SK-N-SH (cell line): Measurements from ENCODE around the gene IL9R. TPM values are rescaled to one million over a fixed set of nuclear protein-coding genes. Genes with fewer than 3 reads are reported as not detected.

Source experiments
- CTCF ChIA-PET: fragments of 300-600, 350-600 bp; formaldehyde crosslinking; extraction: SDS; loops from one replicate; lab custom pipeline; 2021; lab: Yijun Ruan, JAX
- POLR2A ChIA-PET: fragments of 350-600 bp; sonication (Branson Sonifier 250); formaldehyde crosslinking; extraction: SDS; loops from one replicate; lab custom pipeline; 2020; ENCODE audit warnings: antibody characterized with exemption, inconsistent platforms; lab: Yijun Ruan, JAX
- DNase-seq: peaks from one replicate; pipeline ENCODE4 v3.0.0; 2012
- H2AFZ ChIP-seq: fragments of 200-600 bp; sonication (generic); 2 replicates; pipeline ENCODE4 v1.8.1; 2016; ENCODE audit warnings: antibody characterized with exemption, mild to moderate bottlenecking, low read depth
- H3F3A ChIP-seq: fragments of 200-600 bp; sonication (generic); replicated peaks from 2 replicates; pipeline ENCODE3; 2016; ENCODE audit warnings: antibody characterized with exemption, mild to moderate bottlenecking; ENCODE audit not compliant: insufficient read depth
- H3K27ac ChIP-seq, 2 experiments: fragments of 200-500 bp in 1 of 2; fragments of 200-600 bp in 1 of 2; sonication (Bioruptor generic) in 1 of 2; sonication (generic), shearing (Covaris generic) in 1 of 2; 2 replicates each; pipeline versions ENCODE4 v1.5.1 to v1.6.1; 2014 to 2016; ENCODE audit warnings: low read depth in 2 of 2, inconsistent platforms in 1 of 2, low read length in 1 of 2, mild to moderate bottlenecking in 1 of 2, mixed read lengths in 1 of 2
- H3K27me3 ChIP-seq: fragments of 200-600 bp; sonication (generic), shearing (Covaris generic); 2 replicates; pipeline ENCODE4 v1.6.1; 2016; ENCODE audit warnings: mixed run types; ENCODE audit not compliant: insufficient read depth
- H3K36me3 ChIP-seq, 2 experiments: fragments of 200-500 bp in 1 of 2; fragments of 200-600 bp in 1 of 2; sonication (Bioruptor generic) in 1 of 2; sonication (generic) in 1 of 2; replicated peaks in 1 of 2; 2 replicates each; pipeline versions ENCODE3 to v1.5.1; 2014 to 2016; ENCODE audit warnings: low read length in 1 of 2, mild to moderate bottlenecking in 1 of 2; ENCODE audit not compliant: insufficient read depth in 2 of 2, control insufficient read depth in 1 of 2
- H3K4me1 ChIP-seq, 2 experiments: fragments of 200-500 bp in 1 of 2; fragments of 200-600 bp in 1 of 2; sonication (Bioruptor generic) in 1 of 2; sonication (generic), shearing (Covaris generic) in 1 of 2; 2 replicates each; pipeline versions ENCODE4 v1.5.1 to v1.6.1; 2014 to 2016; ENCODE audit warnings: low read depth in 1 of 2, low read length in 1 of 2, mixed run types in 1 of 2; ENCODE audit not compliant: insufficient read depth in 2 of 2, control insufficient read depth in 1 of 2
- H3K4me2 ChIP-seq: fragments of 200-600 bp; sonication (generic), shearing (Covaris generic); 2 replicates; pipeline ENCODE4 v1.6.1; 2017; ENCODE audit warnings: mixed run types
- H3K4me3 ChIP-seq, 2 experiments: fragments of 200-500 bp in 1 of 2; fragments of 200-600 bp in 1 of 2; sonication (Bioruptor generic) in 1 of 2; sonication (generic), shearing (Covaris generic) in 1 of 2; 2 replicates each; pipeline versions ENCODE4 v1.5.1 to v1.8.1; 2014 to 2016; ENCODE audit warnings: low read depth in 2 of 2, inconsistent platforms in 1 of 2, low read length in 1 of 2, mild to moderate bottlenecking in 1 of 2, mixed read lengths in 1 of 2, moderate library complexity in 1 of 2
- H3K79me2 ChIP-seq: fragments of 200-600 bp; sonication (generic); 2 replicates; pipeline ENCODE4 v1.8.1; 2017; ENCODE audit warnings: mild to moderate bottlenecking; ENCODE audit not compliant: insufficient read depth
- H3K9ac ChIP-seq: fragments of 200-600 bp; sonication (generic); 2 replicates; pipeline ENCODE4 v1.6.1; 2017; ENCODE audit warnings: mixed run types
- H3K9me2 ChIP-seq: fragments of 200-600 bp; sonication (generic); 2 replicates; pipeline ENCODE4 v1.6.1; 2017; ENCODE audit warnings: mixed run types
- H3K9me3 ChIP-seq: fragments of 200-600 bp; sonication (generic); 2 replicates; pipeline ENCODE4 v1.6.1; 2017; ENCODE audit warnings: mixed run types, mild to moderate bottlenecking, moderate library complexity
- H4K20me1 ChIP-seq: fragments of 200-600 bp; sonication (generic); 2 replicates; pipeline ENCODE4 v1.6.1; 2017; ENCODE audit warnings: mild to moderate bottlenecking, mixed run types; ENCODE audit not compliant: insufficient read depth
- CHD2 ChIP-seq: fragments of 150-350 bp; IDR thresholded peaks from 2 replicates; pipeline ENCODE4 v1.6.1; 2018; ENCODE audit warnings: low read length; ENCODE audit not compliant: partially characterized antibody
- ELF1 ChIP-seq: IDR thresholded peaks from 2 replicates; pipeline ENCODE4 v1.4.0; 2012
- EZH2phosphoT487 ChIP-seq: fragments of 200-600 bp; sonication (generic); IDR thresholded peaks from 2 replicates; pipeline ENCODE4 v1.6.1; 2017; ENCODE audit warnings: low read depth, mixed run types, mild to moderate bottlenecking, antibody characterized with exemption, moderate library complexity, borderline replicate concordance
- FOXJ3 ChIP-seq: sonication (generic); formaldehyde crosslinking; IDR thresholded peaks from 2 replicates; pipeline ENCODE4 v1.5.1; 2020; ENCODE audit warnings: mild to moderate bottlenecking, missing genetic modification reagents
- MEF2A ChIP-seq: IDR thresholded peaks from 2 replicates; pipeline ENCODE4 v1.4.0; 2012; ENCODE audit warnings: low read depth, borderline replicate concordance
- NFIC ChIP-seq: IDR thresholded peaks from 2 replicates; pipeline ENCODE4 v1.4.0; 2012; ENCODE audit warnings: borderline replicate concordance
- RCOR1 ChIP-seq: fragments of 150-350 bp; IDR thresholded peaks from 2 replicates; pipeline ENCODE4 v1.6.1; 2017; ENCODE audit warnings: antibody characterized with exemption, low read length
- RFX5 ChIP-seq: IDR thresholded peaks from 2 replicates; pipeline ENCODE4 v1.6.1; 2012; ENCODE audit warnings: mild to moderate bottlenecking, improper control_type of control experiment, low read length
- RXRA ChIP-seq: IDR thresholded peaks from 2 replicates; pipeline ENCODE4 v1.4.0; 2012; ENCODE audit warnings: low read depth, mild to moderate bottlenecking, borderline replicate concordance
- SIN3A ChIP-seq: IDR thresholded peaks from 2 replicates; pipeline ENCODE4 v1.6.1; 2012; ENCODE audit warnings: low read depth, mild to moderate bottlenecking, low read length, moderate library complexity, borderline replicate concordance
- TAF1 ChIP-seq: IDR thresholded peaks from 2 replicates; pipeline ENCODE4 v1.6.1; 2012; ENCODE audit warnings: low read depth, mild to moderate bottlenecking, low read length, moderate library complexity, borderline replicate concordance
- TCF12 ChIP-seq: IDR thresholded peaks from 2 replicates; pipeline ENCODE4 v1.4.0; 2012
- YY1 ChIP-seq: IDR thresholded peaks from 2 replicates; pipeline ENCODE4 v1.4.0; 2012; ENCODE audit warnings: low read depth, mild to moderate bottlenecking
- WGBS: methylation state at CpG from one replicate; pipeline ENCODE4 v1.1.6; 2017; ENCODE audit warnings: low lambda C conversion rate; 5-methylcytosine and 5-hydroxymethylcytosine counted together
- polyA plus RNA-seq, 3 experiments: library from polyadenylated mRNA; depleted of rRNA; stranded (reverse); fragments of >200 nt; gene quantifications; 2 replicates each; pipeline ENCODE4 v1.2.3, GENCODE V29; 2012
- TF ChIP-seq, protein P1 (sequence below): IDR thresholded peaks from 2 replicates; pipeline ENCODE4 v1.6.1; 2012; ENCODE audit warnings: mild to moderate bottlenecking, low read depth, low read length, moderate library complexity
- TF ChIP-seq, protein P2 (sequence below): fragments of 150-350 bp; IDR thresholded peaks from 2 replicates; pipeline ENCODE4 v1.6.1; 2016; ENCODE audit warnings: mild to moderate bottlenecking, low read depth, low read length
- TF ChIP-seq, protein P3 (sequence below): IDR thresholded peaks from 2 replicates; pipeline ENCODE4 v1.4.0; 2012; ENCODE audit warnings: low read depth

Gene IL9R
- polyA plus RNA-seq, 1 of the 3 experiments (the other 2 are of a cell fraction), result 0.03 TPM

DNA sequence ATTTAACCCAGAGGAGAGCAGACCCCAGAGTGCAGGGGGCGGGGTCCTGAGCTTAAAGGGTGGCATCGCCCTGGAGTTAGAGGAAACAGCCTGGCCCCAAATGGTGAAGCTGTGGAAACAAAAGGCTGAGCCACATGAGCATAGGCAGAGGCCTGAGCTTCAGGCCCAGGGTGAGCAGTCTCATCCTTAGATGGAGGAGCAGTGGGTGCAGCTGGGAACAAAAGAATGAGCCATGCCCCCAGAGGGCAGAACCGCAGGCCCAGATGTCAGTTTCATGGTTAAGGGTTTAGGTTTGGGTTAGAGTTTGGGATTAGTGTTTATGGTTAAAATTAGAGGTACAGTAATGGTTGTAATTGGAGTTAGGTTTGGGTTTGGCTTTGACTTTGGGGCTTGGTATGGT, 44.4 kb upstream of the IL9R start:
- Histone ChIP-seq H3K4me1 (no peaks in the 10 kb centered on the region), H4K20me1 (no peaks in the 10 kb centered on the region), H3K9me3 (no peaks in the 10 kb centered on the region), H3K27ac (no peak overlapping the region), H3K36me3 (no peaks in the 10 kb centered on the region), H2AFZ (no peak overlapping the region), H3K4me3 (no peak overlapping the region), H3K9me2 (no peaks in the 10 kb centered on the region), H3K27me3 (no peaks in the 10 kb centered on the region), H3K9ac (no peak overlapping the region), H3K4me2 (no peak overlapping the region), H3K79me2 (no peaks in the 10 kb centered on the region), H3F3A (no peaks in the 10 kb centered on the region)
- CTCF ChIA-PET, result no interaction called here
- POLR2A ChIA-PET, result no interaction called here
- 30% methylated on average over 3 of the region's 3 CpGs for WGBS
- TF ChIP-seq RCOR1 (no peak), TCF12 (no peak)
- DNase-seq, result no peak

DNA sequence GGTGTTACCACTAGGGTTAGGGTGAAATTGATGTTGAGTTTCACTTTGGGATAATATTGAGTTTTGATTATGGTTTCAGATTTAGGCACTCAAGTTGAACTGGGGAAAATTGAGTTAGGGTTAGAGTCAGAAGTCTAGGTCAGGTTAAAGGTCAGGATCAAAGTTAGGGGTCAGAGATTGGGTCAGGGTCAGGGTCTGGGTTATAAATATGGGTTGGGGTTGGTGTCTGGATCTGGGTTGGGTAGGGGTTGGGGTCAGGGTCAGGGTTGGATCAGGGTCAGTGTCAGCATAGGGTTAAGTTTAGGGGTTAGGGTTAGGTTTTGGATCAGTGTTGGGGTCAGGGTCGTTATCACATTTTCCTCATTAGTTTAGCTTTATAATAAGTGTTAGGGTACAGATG, 42.7 kb upstream of the IL9R start:
- DNase-seq, result no peak
- Histone ChIP-seq H3K27me3 (no peaks in the 10 kb centered on the region), H4K20me1 (no peaks in the 10 kb centered on the region), H3K79me2 (no peaks in the 10 kb centered on the region), H3K4me1 (no peaks in the 10 kb centered on the region), H3F3A (no peaks in the 10 kb centered on the region), H3K4me2 (no peak overlapping the region), H3K27ac (no peak overlapping the region), H3K9me2 (no peaks in the 10 kb centered on the region), H3K36me3 (no peaks in the 10 kb centered on the region), H3K9me3 (no peaks in the 10 kb centered on the region), H3K4me3 (no peak overlapping the region), H2AFZ (no peak overlapping the region), H3K9ac (no peak overlapping the region)
- ChIA-PET POLR2A (no interaction called here), CTCF (no interaction called here)
- TF ChIP-seq, protein P1, sequence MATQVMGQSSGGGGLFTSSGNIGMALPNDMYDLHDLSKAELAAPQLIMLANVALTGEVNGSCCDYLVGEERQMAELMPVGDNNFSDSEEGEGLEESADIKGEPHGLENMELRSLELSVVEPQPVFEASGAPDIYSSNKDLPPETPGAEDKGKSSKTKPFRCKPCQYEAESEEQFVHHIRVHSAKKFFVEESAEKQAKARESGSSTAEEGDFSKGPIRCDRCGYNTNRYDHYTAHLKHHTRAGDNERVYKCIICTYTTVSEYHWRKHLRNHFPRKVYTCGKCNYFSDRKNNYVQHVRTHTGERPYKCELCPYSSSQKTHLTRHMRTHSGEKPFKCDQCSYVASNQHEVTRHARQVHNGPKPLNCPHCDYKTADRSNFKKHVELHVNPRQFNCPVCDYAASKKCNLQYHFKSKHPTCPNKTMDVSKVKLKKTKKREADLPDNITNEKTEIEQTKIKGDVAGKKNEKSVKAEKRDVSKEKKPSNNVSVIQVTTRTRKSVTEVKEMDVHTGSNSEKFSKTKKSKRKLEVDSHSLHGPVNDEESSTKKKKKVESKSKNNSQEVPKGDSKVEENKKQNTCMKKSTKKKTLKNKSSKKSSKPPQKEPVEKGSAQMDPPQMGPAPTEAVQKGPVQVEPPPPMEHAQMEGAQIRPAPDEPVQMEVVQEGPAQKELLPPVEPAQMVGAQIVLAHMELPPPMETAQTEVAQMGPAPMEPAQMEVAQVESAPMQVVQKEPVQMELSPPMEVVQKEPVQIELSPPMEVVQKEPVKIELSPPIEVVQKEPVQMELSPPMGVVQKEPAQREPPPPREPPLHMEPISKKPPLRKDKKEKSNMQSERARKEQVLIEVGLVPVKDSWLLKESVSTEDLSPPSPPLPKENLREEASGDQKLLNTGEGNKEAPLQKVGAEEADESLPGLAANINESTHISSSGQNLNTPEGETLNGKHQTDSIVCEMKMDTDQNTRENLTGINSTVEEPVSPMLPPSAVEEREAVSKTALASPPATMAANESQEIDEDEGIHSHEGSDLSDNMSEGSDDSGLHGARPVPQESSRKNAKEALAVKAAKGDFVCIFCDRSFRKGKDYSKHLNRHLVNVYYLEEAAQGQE, result no peak
- TF ChIP-seq FOXJ3 (no peak), RXRA (no peak), EZH2phosphoT487 (no peak), ELF1 (no peak), TAF1 (no peak), RFX5 (no peak), YY1 (no peak), CHD2 (no peak), RCOR1 (no peak), NFIC (no peak), MEF2A (no peak), SIN3A (no peak)
- TF ChIP-seq, protein P2, sequence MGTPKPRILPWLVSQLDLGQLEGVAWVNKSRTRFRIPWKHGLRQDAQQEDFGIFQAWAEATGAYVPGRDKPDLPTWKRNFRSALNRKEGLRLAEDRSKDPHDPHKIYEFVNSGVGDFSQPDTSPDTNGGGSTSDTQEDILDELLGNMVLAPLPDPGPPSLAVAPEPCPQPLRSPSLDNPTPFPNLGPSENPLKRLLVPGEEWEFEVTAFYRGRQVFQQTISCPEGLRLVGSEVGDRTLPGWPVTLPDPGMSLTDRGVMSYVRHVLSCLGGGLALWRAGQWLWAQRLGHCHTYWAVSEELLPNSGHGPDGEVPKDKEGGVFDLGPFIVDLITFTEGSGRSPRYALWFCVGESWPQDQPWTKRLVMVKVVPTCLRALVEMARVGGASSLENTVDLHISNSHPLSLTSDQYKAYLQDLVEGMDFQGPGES, result no peak
- TF ChIP-seq, protein P3, sequence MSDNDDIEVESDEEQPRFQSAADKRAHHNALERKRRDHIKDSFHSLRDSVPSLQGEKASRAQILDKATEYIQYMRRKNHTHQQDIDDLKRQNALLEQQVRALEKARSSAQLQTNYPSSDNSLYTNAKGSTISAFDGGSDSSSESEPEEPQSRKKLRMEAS, result no peak
- 0% methylated on average over 1 of the region's 1 CpG for WGBS
